C4-2B (cell line): Measurements from ENCODE around the gene PARP3.
A peak's percentile ranks its signal among the peaks of the same experiment; 100 is the strongest.

Experiments used
- H3K27ac ChIP-seq: fragments of 450-650 bp; 2 replicates; pipeline ENCODE4 v1.5.1; 2017
- ZFX ChIP-seq: fragments of 450-650 bp; IDR thresholded peaks from 2 replicates; pipeline ENCODE4 v1.6.1; 2017
- TF ChIP-seq, protein P1 (sequence below): fragments of 450-650 bp; conservative IDR thresholded peaks from 2 replicates; pipeline ENCODE4 v1.5.1; 2017; ENCODE audit warnings: mild to moderate bottlenecking

PARP3 gene

GRCh38 chr3:51982352-51982837 is 40.2 kb downstream of the PARP3 start:
- TF ChIP-seq, protein P1, sequence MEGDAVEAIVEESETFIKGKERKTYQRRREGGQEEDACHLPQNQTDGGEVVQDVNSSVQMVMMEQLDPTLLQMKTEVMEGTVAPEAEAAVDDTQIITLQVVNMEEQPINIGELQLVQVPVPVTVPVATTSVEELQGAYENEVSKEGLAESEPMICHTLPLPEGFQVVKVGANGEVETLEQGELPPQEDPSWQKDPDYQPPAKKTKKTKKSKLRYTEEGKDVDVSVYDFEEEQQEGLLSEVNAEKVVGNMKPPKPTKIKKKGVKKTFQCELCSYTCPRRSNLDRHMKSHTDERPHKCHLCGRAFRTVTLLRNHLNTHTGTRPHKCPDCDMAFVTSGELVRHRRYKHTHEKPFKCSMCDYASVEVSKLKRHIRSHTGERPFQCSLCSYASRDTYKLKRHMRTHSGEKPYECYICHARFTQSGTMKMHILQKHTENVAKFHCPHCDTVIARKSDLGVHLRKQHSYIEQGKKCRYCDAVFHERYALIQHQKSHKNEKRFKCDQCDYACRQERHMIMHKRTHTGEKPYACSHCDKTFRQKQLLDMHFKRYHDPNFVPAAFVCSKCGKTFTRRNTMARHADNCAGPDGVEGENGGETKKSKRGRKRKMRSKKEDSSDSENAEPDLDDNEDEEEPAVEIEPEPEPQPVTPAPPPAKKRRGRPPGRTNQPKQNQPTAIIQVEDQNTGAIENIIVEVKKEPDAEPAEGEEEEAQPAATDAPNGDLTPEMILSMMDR: peak; percentile 77; the same call in 1 of the 2 replicates
- TF ChIP-seq ZFX: no peak
- H3K27ac ChIP-seq: peak overlapping the region; percentile 83

DNA sequence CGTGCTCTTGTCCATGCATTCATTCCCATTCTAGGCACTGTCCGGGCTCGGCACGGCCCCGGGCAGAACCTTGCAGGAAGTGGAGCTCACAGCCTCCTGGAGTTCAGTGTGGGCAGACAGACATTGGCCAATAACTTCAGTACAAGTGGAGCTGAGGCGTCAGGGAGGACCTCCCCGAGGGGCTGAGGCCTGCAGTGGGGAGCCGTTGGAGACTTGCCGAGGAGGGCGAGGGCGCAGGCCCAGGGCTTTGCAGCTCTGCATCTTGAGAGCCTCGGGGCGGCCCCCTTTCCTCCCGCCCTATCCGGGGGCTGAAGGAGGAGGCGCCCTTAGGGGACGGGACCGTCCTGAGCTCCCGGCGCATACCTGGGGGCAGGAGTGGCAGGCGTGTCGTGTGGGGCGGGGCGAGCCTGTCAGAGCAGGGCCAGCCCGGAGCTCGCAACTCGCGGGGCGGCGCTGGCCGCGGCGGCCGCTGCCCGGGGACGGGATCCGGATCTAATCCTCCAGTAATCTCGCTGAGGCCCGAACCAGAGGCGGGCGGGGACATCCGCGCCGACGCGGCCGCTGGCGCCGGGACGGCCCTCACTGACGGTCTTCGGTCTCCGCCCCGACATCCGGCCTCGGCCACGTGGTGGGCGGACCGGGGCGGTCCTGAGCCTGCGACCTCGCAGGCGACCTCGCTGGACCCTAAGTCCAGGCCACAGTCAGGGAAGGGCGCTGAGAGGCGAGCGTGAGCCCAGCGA is 40.8 kb downstream of the PARP3 start, which contains the start of gene ACY1:
Gene ACY1 (plus strand): TSS at position 698 of the 740 bp plus-strand sequence. CDS start 530 bp downstream, outside the sequence.
- TF ChIP-seq, protein P1: no peak; the same call in 1 of the 2 replicates
- peak; percentile 40; the same call in 1 of the 2 replicates for TF ChIP-seq ZFX
- H3K27ac ChIP-seq: peak within 1 kb of the TSS; percentile 83

DNA sequence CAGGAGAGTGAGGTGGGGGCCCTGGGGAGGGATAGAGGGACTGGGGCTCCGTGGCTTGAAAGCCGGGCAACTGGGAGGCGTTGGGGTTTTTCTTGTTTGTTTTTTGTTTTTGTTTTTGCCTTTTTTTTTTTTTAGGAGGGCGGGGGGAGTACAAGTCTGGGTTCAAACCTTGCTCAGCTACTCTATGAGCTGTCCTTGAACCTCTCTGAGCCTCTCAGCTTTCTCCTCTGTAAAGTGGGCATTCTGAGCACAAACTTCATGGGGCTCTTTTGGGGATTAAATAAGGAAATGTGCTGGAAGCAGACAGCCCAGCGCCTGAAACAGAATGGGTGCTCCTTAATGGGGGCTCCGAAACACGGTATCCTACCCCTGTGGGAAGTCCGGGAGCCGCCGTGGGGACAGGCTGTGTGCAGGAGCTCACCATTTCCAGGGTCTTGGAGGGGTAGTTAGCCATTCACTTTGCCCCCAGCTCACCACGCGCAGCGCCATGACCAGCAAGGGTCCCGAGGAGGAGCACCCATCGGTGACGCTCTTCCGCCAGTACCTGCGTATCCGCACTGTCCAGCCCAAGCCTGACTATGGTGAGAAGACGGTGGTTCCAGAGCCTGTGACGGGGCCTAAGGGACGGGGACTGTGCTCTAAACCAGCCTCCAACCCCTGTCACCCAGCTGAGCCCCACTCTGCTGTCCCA is 41.6 kb downstream of the PARP3 start:
- H3K27ac ChIP-seq: peak overlapping the region; percentile 83
- no peak for TF ChIP-seq ZFX

GRCh38 chr3:51984269-51984647 is 42.1 kb downstream of the PARP3 start:
- H3K27ac ChIP-seq: peak overlapping the region; percentile 83
- TF ChIP-seq, protein P1: no peak
- no peak for TF ChIP-seq ZFX

- TF ChIP-seq, protein P1: no peak
Observed at GRCh38 chr3:51985063-51985462, 42.9 kb downstream of the PARP3 start.

GRCh38 chr3:51986010-51986947 is 44.1 kb downstream of the PARP3 start:
- H3K27ac ChIP-seq: no peak overlapping the region
- no peak for TF ChIP-seq ZFX
- TF ChIP-seq, protein P1: no peak

More at GRCh38 chr3:51985063-51985462, 42.9 kb downstream of the PARP3 start:
- no peak overlapping the region for H3K27ac ChIP-seq

GRCh38 chr3:51987568-51987967 is 45.4 kb downstream of the PARP3 start:
- no peak for TF ChIP-seq ZFX
- TF ChIP-seq, protein P1: no peak
- no peak overlapping the region for H3K27ac ChIP-seq
